HepG2 (cell line): ENCODE data around the gene VDAC1. TPM values are rescaled to one million over a fixed set of nuclear protein-coding genes. Genes with fewer than 3 reads are reported as not detected.

ENCODE experiments used
- ATM ChIP-seq: fragments of 450-650 bp; IDR thresholded peaks from 2 replicates; pipeline ENCODE4 v1.7.1; 2017; ENCODE audit warnings: mild to moderate bottlenecking, borderline replicate concordance
- BCL6 ChIP-seq: IDR thresholded peaks from 2 replicates; pipeline ENCODE4 v1.6.1; 2016; ENCODE audit warnings: missing genetic modification reagents, missing compliant biosample characterization
- CC2D1A ChIP-seq: sonication (generic); formaldehyde crosslinking; IDR thresholded peaks from 2 replicates; pipeline ENCODE4 v1.8.1; 2023; ENCODE audit warnings: mild to moderate bottlenecking, missing genetic modification reagents
- GMEB1 ChIP-seq: sonication (generic); formaldehyde crosslinking; IDR thresholded peaks from 2 replicates; pipeline ENCODE4 v1.5.1; 2020; ENCODE audit warnings: missing genetic modification reagents, mild to moderate bottlenecking, borderline replicate concordance
- HHEX ChIP-seq: IDR thresholded peaks from 2 replicates; pipeline ENCODE4 v1.6.1; 2016; ENCODE audit warnings: control low read depth
- JUNB ChIP-seq: sonication (generic); formaldehyde crosslinking; IDR thresholded peaks from 2 replicates; pipeline ENCODE4 v1.8.0; 2022; ENCODE audit warnings: missing genetic modification reagents, mild to moderate bottlenecking, borderline replicate concordance
- MXD3 ChIP-seq: IDR thresholded peaks from 2 replicates; pipeline ENCODE4 v1.6.1; 2016; ENCODE audit warnings: mild to moderate bottlenecking, missing biosample characterization, missing genetic modification reagents
- MYPOP ChIP-seq: sonication (generic); formaldehyde crosslinking; IDR thresholded peaks from 2 replicates; pipeline ENCODE4 v1.8.1; 2023; ENCODE audit warnings: mild to moderate bottlenecking, moderate library complexity, missing genetic modification reagents
- NFE2 ChIP-seq: sonication (generic); formaldehyde crosslinking; IDR thresholded peaks from 2 replicates; pipeline ENCODE4 v1.4.0; 2020; ENCODE audit warnings: missing genetic modification reagents
- NFE2L2 ChIP-seq: fragments of 150-350 bp; IDR thresholded peaks from 2 replicates; pipeline ENCODE4 v1.6.1; 2014; ENCODE audit warnings: low read length
- NR3C1 ChIP-seq: sonication (generic); formaldehyde crosslinking; IDR thresholded peaks from 2 replicates; pipeline ENCODE4 v1.4.0; 2020; ENCODE audit warnings: missing genetic modification reagents
- PBX3 ChIP-seq: sonication (generic); formaldehyde crosslinking; IDR thresholded peaks from 2 replicates; pipeline ENCODE4 v1.8.1; 2023; ENCODE audit warnings: missing genetic modification reagents, inconsistent platforms, borderline replicate concordance
- PHF20 ChIP-seq: sonication (generic); formaldehyde crosslinking; IDR thresholded peaks from 2 replicates; pipeline ENCODE4 v1.5.0; 2020; ENCODE audit warnings: mild to moderate bottlenecking, missing genetic modification reagents
- PHF5A ChIP-seq: IDR thresholded peaks from one replicate; pipeline ENCODE4 v1.6.1; 2018; ENCODE audit warnings: low read depth, missing genetic modification reagents; ENCODE audit not compliant: unreplicated experiment
- POLR2G ChIP-seq: fragments of 200-400 bp; formaldehyde crosslinking; IDR thresholded peaks from 2 replicates; pipeline ENCODE4 v1.6.1; 2018; ENCODE audit warnings: mild to moderate bottlenecking, low read depth, low read length, moderate library complexity
- PRMT3 ChIP-seq: sonication (generic); formaldehyde crosslinking; IDR thresholded peaks from 2 replicates; pipeline ENCODE4 v1.8.1; 2022; ENCODE audit warnings: low read depth, mild to moderate bottlenecking, moderate library complexity, missing genetic modification reagents, borderline replicate concordance
- SCMH1 ChIP-seq: sonication (generic); formaldehyde crosslinking; IDR thresholded peaks from 2 replicates; pipeline ENCODE4 v1.9.0; 2021; ENCODE audit warnings: missing genetic modification reagents, mild to moderate bottlenecking, borderline replicate concordance
- SIN3B ChIP-seq: fragments of 150-350 bp; IDR thresholded peaks from 2 replicates; pipeline ENCODE4 v1.6.1; 2014; ENCODE audit warnings: low read length
- SSRP1 ChIP-seq: IDR thresholded peaks from 2 replicates; pipeline ENCODE4 v1.6.1; 2016; ENCODE audit warnings: control low read depth
- TBL1XR1 ChIP-seq: fragments of 150-350 bp; IDR thresholded peaks from 2 replicates; pipeline ENCODE4 v1.6.1; 2014; ENCODE audit warnings: borderline replicate concordance, low read length; ENCODE audit not compliant: partially characterized antibody
- TBP ChIP-seq: sonication (generic); formaldehyde crosslinking; IDR thresholded peaks from 2 replicates; pipeline ENCODE4 v1.5.0; 2020; ENCODE audit warnings: missing genetic modification reagents
- ZFP41 ChIP-seq: sonication (generic); formaldehyde crosslinking; IDR thresholded peaks from 2 replicates; pipeline ENCODE4 v1.4.0; 2020; ENCODE audit warnings: mild to moderate bottlenecking, missing genetic modification reagents, borderline replicate concordance
- ZNF12 ChIP-seq: sonication (generic); formaldehyde crosslinking; IDR thresholded peaks from 2 replicates; pipeline ENCODE4 v1.5.0; 2020; ENCODE audit warnings: missing genetic modification reagents
- ZNF17 ChIP-seq: sonication (generic); formaldehyde crosslinking; IDR thresholded peaks from 2 replicates; pipeline ENCODE4 v1.5.0; 2020; ENCODE audit warnings: mild to moderate bottlenecking, missing genetic modification reagents
- ZNF296 ChIP-seq: sonication (generic); formaldehyde crosslinking; conservative IDR thresholded peaks from 2 replicates; pipeline ENCODE4 v1.5.0; 2020; ENCODE audit warnings: mild to moderate bottlenecking, missing genetic modification reagents
- ZNF431 ChIP-seq: sonication (generic); formaldehyde crosslinking; IDR thresholded peaks from 2 replicates; pipeline ENCODE4 v1.9.0; 2022; ENCODE audit warnings: missing genetic modification reagents, low read depth, mild to moderate bottlenecking, borderline replicate concordance
- ZNF496 ChIP-seq: sonication (generic); formaldehyde crosslinking; IDR thresholded peaks from 2 replicates; pipeline ENCODE4 v1.8.1; 2023; ENCODE audit warnings: mild to moderate bottlenecking, moderate library complexity, missing genetic modification reagents; ENCODE audit not compliant: insufficient replicate concordance
- ZNF776 ChIP-seq: sonication (generic); formaldehyde crosslinking; IDR thresholded peaks from 2 replicates; pipeline ENCODE4 v1.4.0; 2020; ENCODE audit warnings: mild to moderate bottlenecking, missing genetic modification reagents
- polyA plus RNA-seq, 8 experiments: library from polyadenylated mRNA; depleted of rRNA in 3 of 8; stranded (reverse) in 7 of 8; unstranded in 1 of 8; fragments of >200 nt; fragmentation: Illumina TruSeq in 4 of 8; extraction: Trizol in 4 of 8; gene quantifications; 2 replicates each; pipeline versions ENCODE4 v1.2.1 to v1.2.3, GENCODE V29; 2011 to 2016; ENCODE audit warnings: low read depth in 4 of 8, missing spikeins in 1 of 8, mixed read lengths in 1 of 8; ENCODE audit not compliant: insufficient read depth in 1 of 8
- total RNA-seq, 5 experiments: library from RNA; depleted of rRNA; stranded (reverse); fragments of >200 nt; fragmentation: Illumina TruSeq; extraction: Trizol; gene quantifications; 2 replicates each; pipeline ENCODE4 v1.2.3, GENCODE V29; 2016; ENCODE audit warnings: low read depth in 1 of 5

Gene VDAC1
- total and polyA plus RNA-seq, 2 of the 13 experiments (the other 11 are each of a cell fraction or from before 2014, with no cell fraction given): 112 to 380 TPM

GRCh38 chr5:134004626-134005416 is at the start of gene VDAC1 (continued):
- TF ChIP-seq GMEB1: peak; percentile 81
- no peak for TF ChIP-seq ATM
- no peak for TF ChIP-seq ZNF17 (CRISPR knock-in tag)
- no peak for TF ChIP-seq SCMH1 (CRISPR knock-in tag)
- no peak; the same call in 1 of the 2 replicates for TF ChIP-seq PHF20 (CRISPR knock-in tag)
- 0 out of 2 replicates have a peak, but pooled peaks have one; percentile 19 for TF ChIP-seq PRMT3
- TF ChIP-seq ZNF496: no peak
- no peak for TF ChIP-seq SSRP1 (CRISPR knock-in tag)
- no peak; the same call in 1 of the 2 replicates for TF ChIP-seq NFE2
- TF ChIP-seq NFE2L2: no peak
- TF ChIP-seq TBL1XR1: no peak
- peak; percentile 85; the same call in 1 of the 2 replicates for TF ChIP-seq ZNF776 (CRISPR knock-in tag)
- peak; percentile 85 for TF ChIP-seq MXD3 (CRISPR knock-in tag)
- TF ChIP-seq HHEX: 0 out of 2 replicates have a peak, but pooled peaks have one; percentile 27
- TF ChIP-seq ZNF12 (CRISPR knock-in tag): peak; percentile 52; the same call in 1 of the 2 replicates
- peak; percentile 81 for TF ChIP-seq PHF5A (CRISPR knock-in tag)
- TF ChIP-seq MYPOP (CRISPR knock-in tag): peak; percentile 82
- no peak for TF ChIP-seq NR3C1 (CRISPR knock-in tag)
- peak; percentile 54; the same call in 1 of the 2 replicates for TF ChIP-seq BCL6 (CRISPR knock-in tag)
- peak; percentile 76 for TF ChIP-seq PBX3 (CRISPR knock-in tag)
- TF ChIP-seq JUNB (CRISPR knock-in tag): no peak
- no peak for TF ChIP-seq ZNF431 (CRISPR knock-in tag)
- no peak for TF ChIP-seq SIN3B
- no peak for TF ChIP-seq ZNF296
- TF ChIP-seq CC2D1A: no peak
- TF ChIP-seq POLR2G: peak; percentile 79
- TF ChIP-seq TBP (CRISPR knock-in tag): no peak
- TF ChIP-seq ZFP41 (CRISPR knock-in tag): no peak
